Suprapubic skin (tissue), 4 donors: ENCODE data around the gene LAMTOR5. TPM values are rescaled to one million over a fixed set of nuclear protein-coding genes. Genes with fewer than 3 reads are reported as not detected.

Experiments
- DNase-seq, 2 donors: peaks; one replicate each; pipeline ENCODE4 v3.0.0-alpha.2; 2019; ENCODE audit warnings: low spot score in 2 of 2
- H3K27ac ChIP-seq: fragments of 200-600 bp; sonication (generic); one replicate; pipeline ENCODE4 v1.5.1; 2019
- H3K27me3 ChIP-seq: fragments of 200-600 bp; sonication (generic); one replicate; pipeline ENCODE4 v1.5.1; 2019
- H3K36me3 ChIP-seq: fragments of 200-600 bp; sonication (generic); one replicate; pipeline ENCODE4 v1.5.1; 2019
- H3K4me1 ChIP-seq: fragments of 200-600 bp; sonication (generic); one replicate; pipeline ENCODE4 v1.5.1; 2019
- H3K4me3 ChIP-seq: fragments of 200-600 bp; sonication (generic); one replicate; pipeline ENCODE4 v1.5.1; 2019; ENCODE audit warnings: mild to moderate bottlenecking
- H3K9me3 ChIP-seq: fragments of 200-600 bp; sonication (generic); one replicate; pipeline ENCODE4 v1.5.1; 2019
- EP300 ChIP-seq: sonication (generic); formaldehyde crosslinking; IDR thresholded peaks from one replicate; pipeline ENCODE4 v1.6.1; 2017; ENCODE audit warnings: antibody characterized with exemption
- POLR2A ChIP-seq, 2 donors: fragments of 450-650 bp; IDR thresholded peaks; one replicate each; pipeline ENCODE4 v1.6.1; 2017; ENCODE audit warnings: antibody characterized with exemption in 2 of 2, mild to moderate bottlenecking in 2 of 2, moderate library complexity in 2 of 2
- POLR2AphosphoS5 ChIP-seq, 3 donors: sonication (generic); formaldehyde crosslinking; IDR thresholded peaks; one replicate each; pipeline ENCODE4 v1.6.1; 2017; ENCODE audit warnings: antibody characterized with exemption in 3 of 3
- WGBS: methylation state at CpG from one replicate; pipeline ENCODE4 v1.1.5; 2018; 5-methylcytosine and 5-hydroxymethylcytosine counted together
- total RNA-seq, 4 donors: library from RNA; depleted of rRNA; stranded (reverse); fragments of >200 nt; gene quantifications; one replicate each; pipeline ENCODE4 v1.1.0, GENCODE V29; 2016
- TF ChIP-seq, protein P1 (sequence below), 2 donors: fragments of 200-600 bp in 1 of 2; fragments of 450-650 bp in 1 of 2; sonication (generic) in 1 of 2; IDR thresholded peaks; one replicate each; pipeline ENCODE4 v1.5.1; 2016 to 2019; ENCODE audit warnings: antibody characterized with exemption in 2 of 2, mild to moderate bottlenecking in 1 of 2, moderate library complexity in 1 of 2

Gene LAMTOR5
- total RNA-seq, 4 donors from 2014 or later, result 53.7 to 81.2 (median 63.3) TPM

- Histone ChIP-seq H3K4me1 (no peaks in the 10 kb centered on the region), H3K36me3 (no peaks in the 10 kb centered on the region), H3K4me3 (no peak overlapping the region), H3K9me3 (no peaks in the 10 kb centered on the region), H3K27ac (no peak overlapping the region), H3K27me3 (peaks cover 24% of the 10 kb centered on the region)
- TF ChIP-seq EP300 (no peak), POLR2AphosphoS5 (IDR thresholded peaks at IDR 0.05) (no peak), POLR2A (IDR thresholded peaks at IDR 0.05) (no peak)
- TF ChIP-seq, protein P1, sequence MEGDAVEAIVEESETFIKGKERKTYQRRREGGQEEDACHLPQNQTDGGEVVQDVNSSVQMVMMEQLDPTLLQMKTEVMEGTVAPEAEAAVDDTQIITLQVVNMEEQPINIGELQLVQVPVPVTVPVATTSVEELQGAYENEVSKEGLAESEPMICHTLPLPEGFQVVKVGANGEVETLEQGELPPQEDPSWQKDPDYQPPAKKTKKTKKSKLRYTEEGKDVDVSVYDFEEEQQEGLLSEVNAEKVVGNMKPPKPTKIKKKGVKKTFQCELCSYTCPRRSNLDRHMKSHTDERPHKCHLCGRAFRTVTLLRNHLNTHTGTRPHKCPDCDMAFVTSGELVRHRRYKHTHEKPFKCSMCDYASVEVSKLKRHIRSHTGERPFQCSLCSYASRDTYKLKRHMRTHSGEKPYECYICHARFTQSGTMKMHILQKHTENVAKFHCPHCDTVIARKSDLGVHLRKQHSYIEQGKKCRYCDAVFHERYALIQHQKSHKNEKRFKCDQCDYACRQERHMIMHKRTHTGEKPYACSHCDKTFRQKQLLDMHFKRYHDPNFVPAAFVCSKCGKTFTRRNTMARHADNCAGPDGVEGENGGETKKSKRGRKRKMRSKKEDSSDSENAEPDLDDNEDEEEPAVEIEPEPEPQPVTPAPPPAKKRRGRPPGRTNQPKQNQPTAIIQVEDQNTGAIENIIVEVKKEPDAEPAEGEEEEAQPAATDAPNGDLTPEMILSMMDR (IDR thresholded peaks at IDR 0.05), result no peak
- DNase-seq, result no peak
- WGBS, result 63% methylated on average over 7 of the region's 7 CpGs
Measured at GRCh38 chr1:110452330-110452729, 44.8 kb upstream of the LAMTOR5 start.

DNA sequence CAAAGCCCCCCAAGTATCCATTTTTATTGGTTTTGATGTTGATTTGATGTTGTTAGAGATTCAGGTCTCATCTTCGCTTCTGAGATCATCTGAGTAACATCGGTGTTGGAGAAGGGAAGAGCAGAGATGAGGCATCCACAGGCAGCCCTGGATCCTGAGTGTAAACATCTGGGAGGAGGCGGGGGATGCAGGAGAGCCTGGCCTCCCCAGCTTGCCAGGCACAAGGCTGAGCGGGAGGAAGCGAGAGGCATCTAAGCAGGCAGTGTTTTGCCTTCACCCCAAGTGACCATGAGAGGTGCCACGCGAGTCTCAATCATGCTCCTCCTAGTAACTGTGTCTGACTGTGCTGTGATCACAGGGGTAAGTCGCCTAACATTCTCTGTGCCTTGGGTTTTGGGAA is 43.4 kb upstream of the LAMTOR5 start, which contains the start of gene PROK1:
Gene PROK1, plus strand, starts transcription at position 221 of the 400 bp plus-strand sequence. Its CDS starts 68 bp downstream, at position 289.
- Histone ChIP-seq H3K4me1 (no peaks in the 10 kb centered on the region), H3K36me3 (no peaks in the 10 kb centered on the region), H3K27ac (no peak within 1 kb of the TSS), H3K4me3 (no peak within 1 kb of the TSS), H3K27me3 (peaks cover 24% of the 10 kb centered on the region), H3K9me3 (no peaks in the 10 kb centered on the region)
- TF ChIP-seq EP300 (no peak), POLR2A (IDR thresholded peaks at IDR 0.05) (no peak), POLR2AphosphoS5 (IDR thresholded peaks at IDR 0.05) (no peak)
- TF ChIP-seq, protein P1 (IDR thresholded peaks at IDR 0.05), result no peak
- DNase-seq, result no peak
- WGBS, result 67% methylated on average over 8 of the region's 8 CpGs

GRCh38 chr1:110449661-110450651 is 42.5 kb upstream of the LAMTOR5 start:
- no peak overlapping the region for H3K27ac ChIP-seq
- WGBS, result 57% methylated on average over 12 of the region's 12 CpGs

GRCh38 chr1:110444561-110444960 is 37.1 kb upstream of the LAMTOR5 start:
- H3K9me3 ChIP-seq, result no peaks in the 10 kb centered on the region
- H3K4me3 ChIP-seq, result no peak overlapping the region
- no peaks in the 10 kb centered on the region for H3K4me1 ChIP-seq
- no peak for DNase-seq
- H3K27ac ChIP-seq, result no peak overlapping the region
- WGBS, result 78% methylated on average over 8 of the region's 8 CpGs
- H3K27me3 ChIP-seq, result peaks cover 5% of the 10 kb centered on the region
- H3K36me3 ChIP-seq, result no peaks in the 10 kb centered on the region
- TF ChIP-seq, protein P1 (IDR thresholded peaks at IDR 0.05), result no peak
- TF ChIP-seq POLR2A (IDR thresholded peaks at IDR 0.05) (no peak), EP300 (no peak), POLR2AphosphoS5 (IDR thresholded peaks at IDR 0.05) (no peak)

More at GRCh38 chr1:110449661-110450651, 42.5 kb upstream of the LAMTOR5 start:
- no peaks in the 10 kb centered on the region for H3K9me3 ChIP-seq
- H3K27me3 ChIP-seq, result peaks cover 24% of the 10 kb centered on the region
- no peaks in the 10 kb centered on the region for H3K36me3 ChIP-seq
- no peak overlapping the region for H3K4me3 ChIP-seq
- DNase-seq, result no peak
- no peaks in the 10 kb centered on the region for H3K4me1 ChIP-seq
- TF ChIP-seq, protein P1 (IDR thresholded peaks at IDR 0.05), result no peak
- TF ChIP-seq POLR2A (IDR thresholded peaks at IDR 0.05), result no peak
- no peak for TF ChIP-seq EP300
- TF ChIP-seq POLR2AphosphoS5 (IDR thresholded peaks at IDR 0.05), result no peak

DNA sequence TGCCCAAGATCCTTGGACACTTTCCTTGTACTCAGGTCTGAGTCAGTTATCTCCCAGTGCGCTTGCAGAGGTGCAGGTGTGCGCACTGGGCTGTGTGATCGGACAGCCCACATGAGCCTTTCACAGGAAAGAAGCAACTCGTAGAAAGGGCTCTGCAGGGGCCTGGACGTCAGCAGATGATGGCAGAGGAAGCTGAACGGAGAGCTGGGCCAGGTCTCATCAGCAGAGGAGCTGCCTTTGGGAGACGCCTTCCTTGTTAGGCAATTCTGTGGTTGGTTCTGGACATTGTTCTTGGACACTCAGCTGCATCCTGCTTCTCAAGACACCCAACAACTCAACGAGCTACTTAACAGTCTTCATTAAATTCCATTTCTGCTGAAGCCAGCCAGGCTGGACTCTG is 36.0 kb upstream of the LAMTOR5 start:
- H3K9me3 ChIP-seq, result no peaks in the 10 kb centered on the region
- no peaks in the 10 kb centered on the region for H3K36me3 ChIP-seq
- no peaks in the 10 kb centered on the region for H3K4me1 ChIP-seq
- TF ChIP-seq, protein P1 (IDR thresholded peaks at IDR 0.05), result no peak
- TF ChIP-seq EP300 (no peak), POLR2A (IDR thresholded peaks at IDR 0.05) (no peak), POLR2AphosphoS5 (IDR thresholded peaks at IDR 0.05) (no peak)
- H3K4me3 ChIP-seq, result no peak overlapping the region
- DNase-seq, result no peak
- WGBS, result 85% methylated on average over 7 of the region's 8 CpGs
- no peak overlapping the region for H3K27ac ChIP-seq
- H3K27me3 ChIP-seq, result peaks cover 1% of the 10 kb centered on the region
